GM18520 (cell line): ENCODE measurements around the gene ZNF750.

Experiments
- ATAC-seq: cut with Tn5 transposase; IDR thresholded peaks from one replicate; pipeline ENCODE4 v1.9.1; 2021; ENCODE audit not compliant: unreplicated experiment

Gene ZNF750

GRCh38 chr17:82814834-82815233 lies 25.0 kb downstream of the ZNF750 start:
- ATAC-seq, result no peak

- no peak for ATAC-seq
Measured at GRCh38 chr17:82813299-82814051, 26.3 kb downstream of the ZNF750 start.

GRCh38 chr17:82812601-82813000 lies 27.2 kb downstream of the ZNF750 start:
- no peak for ATAC-seq

DNA sequence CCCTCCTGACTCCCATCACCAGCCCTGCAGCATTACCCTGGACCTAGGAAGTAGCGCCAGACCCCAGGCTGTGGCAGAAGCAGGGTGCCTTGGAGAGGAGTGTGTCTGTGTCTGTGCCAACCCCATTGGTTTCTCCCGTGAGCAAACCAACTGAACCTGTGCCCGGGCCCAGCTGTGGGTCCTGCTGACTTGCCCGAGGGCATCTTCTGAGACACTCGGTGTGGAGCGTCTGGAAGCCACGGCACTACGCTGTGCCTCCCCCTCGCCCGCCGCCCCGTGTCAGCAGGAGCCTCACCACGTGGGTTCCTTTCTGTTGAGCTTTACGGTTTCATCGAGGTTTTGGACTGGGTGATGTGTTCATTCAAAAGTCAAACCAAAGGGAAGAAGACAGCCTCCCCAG lies 27.8 kb downstream of the ZNF750 start:
- ATAC-seq, result no peak

DNA sequence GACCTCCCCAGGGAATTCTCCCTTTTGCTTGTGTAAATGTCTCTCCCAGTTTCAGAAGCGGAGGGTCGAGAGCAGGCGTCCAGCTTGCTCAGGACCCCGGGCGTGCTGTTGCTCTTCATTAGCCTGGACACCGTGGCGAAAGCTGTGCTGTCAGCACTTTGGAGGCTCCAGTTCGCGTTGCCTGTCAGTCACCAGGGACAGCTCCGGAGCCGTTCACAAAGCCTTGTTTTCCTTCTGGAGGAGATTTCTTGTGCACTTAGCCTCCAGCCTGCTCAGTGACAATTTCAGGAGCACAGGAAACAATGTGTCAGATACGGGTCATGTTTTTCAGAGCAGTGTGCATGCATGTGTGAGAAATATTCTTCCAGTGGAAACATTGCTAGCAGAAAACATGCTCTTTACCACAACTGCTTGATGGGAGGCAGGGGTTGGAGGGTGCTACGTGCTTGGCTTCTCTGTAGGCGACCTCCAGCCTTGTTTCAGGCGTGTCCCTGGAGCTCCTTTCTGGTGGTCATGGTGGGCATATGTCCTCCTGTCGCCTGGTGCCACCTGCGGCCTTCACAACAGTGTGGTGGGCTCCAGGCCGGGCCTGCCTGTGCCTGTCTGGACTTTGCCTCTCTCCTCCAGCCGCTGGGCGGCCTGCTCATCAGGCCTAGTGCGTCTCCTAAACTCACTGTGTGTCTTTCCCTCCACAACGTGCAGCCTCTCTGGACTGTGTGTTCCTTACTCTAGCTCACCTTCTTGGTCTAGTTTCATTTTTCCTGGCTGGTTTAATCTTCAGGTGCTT lies 29.0 kb downstream of the ZNF750 start:
- no peak for ATAC-seq

DNA sequence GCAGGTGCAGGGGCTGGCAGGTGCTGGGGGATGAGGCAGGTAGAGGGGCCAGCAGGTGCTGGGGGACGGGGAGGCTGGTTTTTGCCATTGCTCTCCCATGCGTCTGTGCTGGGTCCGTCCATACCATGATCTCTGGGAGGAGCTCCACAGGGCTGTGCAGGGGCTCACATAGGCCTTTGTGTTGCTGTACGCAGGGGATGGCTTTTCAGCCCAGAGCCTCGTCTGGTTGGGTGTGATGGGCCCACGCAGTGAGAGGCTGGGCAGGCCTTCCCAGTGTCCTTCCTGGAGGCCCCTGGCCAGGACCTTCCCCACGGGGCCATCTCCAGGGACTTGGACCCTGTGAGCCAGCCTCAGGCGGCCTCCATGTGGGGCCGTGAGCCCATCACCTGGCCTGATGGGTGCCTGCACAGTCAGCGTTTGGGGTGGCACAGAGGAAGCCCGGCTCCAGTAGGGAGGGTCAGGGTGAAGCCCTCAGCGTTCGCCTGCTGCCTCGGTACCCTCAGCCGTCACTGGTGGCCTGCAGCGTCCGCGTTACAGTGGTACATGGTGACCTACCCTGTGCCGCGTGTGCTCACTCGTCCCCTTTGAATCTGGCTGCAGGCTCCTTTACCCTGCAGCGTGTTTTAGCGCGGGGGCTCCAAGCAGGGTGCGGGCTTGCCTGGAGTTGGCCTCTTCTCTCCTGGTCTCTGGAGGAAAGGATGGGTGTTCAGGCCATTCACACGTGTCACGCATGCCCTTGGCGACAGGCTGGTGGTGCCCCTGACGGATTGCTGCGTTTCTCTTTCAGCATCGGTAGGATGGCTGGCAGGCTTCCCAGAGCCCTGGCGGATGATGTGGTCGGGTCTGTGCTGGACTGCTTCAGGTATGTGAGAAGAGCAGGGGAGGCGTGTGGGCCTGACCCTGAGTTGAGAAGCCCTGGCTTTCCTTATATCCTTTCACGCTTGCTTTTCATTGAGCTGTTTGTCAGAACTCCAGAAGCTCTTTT lies 30.6 kb downstream of the ZNF750 start:
- no peak for ATAC-seq

DNA sequence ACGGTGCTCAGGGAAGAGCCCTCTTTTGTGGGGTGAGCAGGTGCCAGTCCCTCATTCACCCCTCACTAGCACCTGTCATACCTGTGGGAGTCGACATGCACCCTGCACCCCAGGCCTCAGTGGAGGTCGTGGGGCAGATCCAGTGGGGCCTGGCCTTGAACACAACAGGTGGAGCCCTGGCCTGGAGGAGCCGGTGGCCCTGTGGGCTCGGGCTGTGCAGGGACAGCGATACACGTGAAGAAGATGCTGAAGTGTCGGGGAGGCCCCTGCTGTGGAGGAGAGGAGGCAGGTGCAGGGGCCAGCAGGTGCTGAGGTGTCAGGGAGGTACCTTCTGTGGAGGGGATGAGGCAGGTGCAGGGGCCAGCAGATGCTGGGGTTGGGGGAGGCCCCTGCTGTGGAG lies 31.8 kb downstream of the ZNF750 start:
- no peak for ATAC-seq

- ATAC-seq, result no peak
Measured at GRCh38 chr17:82807562-82807961, 32.3 kb downstream of the ZNF750 start.

DNA sequence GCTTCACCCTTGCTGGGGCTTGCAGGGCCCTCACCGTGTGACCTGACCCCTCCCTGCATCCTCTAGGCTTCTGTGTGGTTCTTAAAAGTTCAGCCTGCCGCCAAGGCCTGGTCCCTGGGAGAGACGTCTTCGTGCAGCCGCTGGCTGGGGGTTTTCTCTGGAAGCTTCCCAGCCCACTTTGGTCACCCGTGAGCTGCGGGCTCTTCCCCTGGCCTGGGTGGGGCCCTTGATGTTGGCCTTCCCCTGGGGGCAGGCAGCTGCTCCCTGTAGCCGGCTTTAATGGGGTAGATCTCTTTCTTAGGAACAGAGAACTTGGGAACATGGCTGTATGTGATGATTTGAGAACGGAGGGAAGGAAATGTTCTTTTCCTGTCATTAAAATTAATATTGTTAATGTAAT lies 32.7 kb downstream of the ZNF750 start:
- ATAC-seq, result no peak

DNA sequence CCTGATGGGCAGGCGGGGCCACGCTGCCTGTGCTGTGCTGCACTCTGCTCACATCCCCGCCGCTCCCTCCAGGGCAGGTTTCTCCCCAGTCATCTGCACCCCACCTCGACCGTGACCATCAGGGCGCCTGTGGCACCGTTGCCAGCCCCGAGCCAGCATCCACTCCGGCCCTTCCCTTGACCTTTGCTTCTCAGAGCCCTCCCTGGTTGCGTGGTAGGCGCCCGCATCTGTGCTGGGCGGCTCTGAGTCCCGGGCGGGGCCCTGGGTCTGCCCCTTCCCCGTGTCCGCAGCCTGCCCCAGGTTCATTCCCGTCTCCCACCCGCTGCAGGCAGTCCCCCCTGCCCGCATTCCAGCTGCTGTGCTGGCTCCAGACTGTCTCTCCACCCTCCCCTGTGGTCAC lies 33.2 kb downstream of the ZNF750 start:
- ATAC-seq, result no peak

GRCh38 chr17:82805823-82806222 lies 34.0 kb downstream of the ZNF750 start:
- ATAC-seq, result no peak

GRCh38 chr17:82805254-82805653 lies 34.6 kb downstream of the ZNF750 start:
- no peak for ATAC-seq

GRCh38 chr17:82804442-82805191 lies 35.2 kb downstream of the ZNF750 start:
- ATAC-seq, result no peak

GRCh38 chr17:82803606-82804005 lies 36.2 kb downstream of the ZNF750 start:
- ATAC-seq, result no peak

DNA sequence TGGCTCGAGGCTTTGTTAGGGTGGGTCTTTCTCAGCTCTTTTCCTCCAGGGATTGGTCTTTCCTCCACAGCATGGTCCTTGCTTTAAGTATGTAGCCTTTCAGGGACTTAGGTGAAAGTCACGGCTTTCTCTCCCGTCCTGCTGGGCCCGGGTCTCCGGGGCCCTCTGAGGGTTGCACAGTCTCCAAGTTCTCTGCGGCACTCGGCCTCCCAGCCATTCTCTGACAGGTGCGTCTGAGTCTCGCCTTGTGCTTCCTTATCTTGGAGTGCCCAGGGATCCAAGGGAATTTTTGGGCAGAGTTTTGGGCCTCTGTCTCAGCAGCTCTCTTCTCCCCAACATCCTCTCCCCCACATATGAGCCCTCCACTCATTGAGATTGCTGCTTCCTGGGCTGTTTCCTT lies 36.6 kb downstream of the ZNF750 start:
- ATAC-seq, result no peak

- ATAC-seq, result no peak
Measured at GRCh38 chr17:82802075-82802780, 37.6 kb downstream of the ZNF750 start.

DNA sequence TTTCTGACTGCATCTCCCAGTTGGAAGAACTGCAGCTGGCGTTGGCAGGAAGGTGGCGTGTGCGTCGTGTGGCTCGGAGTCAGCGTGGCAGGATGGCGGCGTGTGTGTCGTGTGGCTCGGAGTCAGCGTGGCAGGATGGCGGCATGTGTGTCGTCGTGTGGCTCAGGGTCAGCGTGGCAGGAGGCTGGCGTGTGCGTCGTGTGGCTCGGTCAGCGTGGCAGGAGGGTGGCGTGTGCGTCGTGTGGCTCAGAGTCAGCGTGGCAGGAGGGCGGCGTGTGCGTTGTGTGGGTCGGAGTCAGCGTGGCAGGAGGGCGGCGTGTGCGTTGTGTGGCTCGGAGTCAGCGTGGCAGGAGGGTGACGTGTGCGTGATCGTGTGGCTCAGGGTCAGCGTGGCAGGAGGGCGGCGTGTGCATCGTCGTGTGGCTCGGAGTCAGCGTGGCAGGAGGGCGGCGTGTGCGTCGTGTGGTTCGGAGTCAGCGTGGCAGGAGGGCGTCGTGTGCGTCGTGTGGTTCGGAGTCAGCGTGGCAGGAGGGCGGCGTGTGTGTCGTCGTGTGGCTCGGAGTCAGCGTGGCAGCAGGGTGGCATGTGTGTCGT lies 38.3 kb downstream of the ZNF750 start:
- ATAC-seq, result no peak

GRCh38 chr17:82800885-82801284 lies 38.9 kb downstream of the ZNF750 start:
- no peak for ATAC-seq

- ATAC-seq, result no peak
Measured at GRCh38 chr17:82799591-82799990, 40.2 kb downstream of the ZNF750 start.

- no peak for ATAC-seq
Measured at GRCh38 chr17:82798752-82799151, 41.1 kb downstream of the ZNF750 start.
